ENCODE results near the gene BOK. TPM values are rescaled to one million over a fixed set of nuclear protein-coding genes. Genes with fewer than 3 reads are reported as not detected.

BOK gene
- total RNA-seq, 1 experiment from 2014 or later, result 33.9 TPM

GRCh38 chr2:241550616-241551580 lies 7.6 kb upstream of the BOK start:
- Histone ChIP-seq H2BK120ac (ENCODE audit: low read depth, low read length, poor library complexity, severe bottlenecking) (no peak overlapping the region), H3K9ac (ENCODE audit: extremely low read depth, insufficient read length, low read length) (no peak overlapping the region), H3K18ac (ENCODE audit: insufficient read length, low read depth, low read length) (no peak overlapping the region), H2BK5ac (ENCODE audit: insufficient read length, low read length) (no peak overlapping the region), H3K27me3 (ENCODE audit: insufficient read depth, low read length) (no peaks in the 10 kb centered on the region), H4K5ac (ENCODE audit: insufficient read length, low read depth, low read length) (no peak overlapping the region), H3K79me2 (ENCODE audit: insufficient read depth, low read length) (no peaks in the 10 kb centered on the region), H2BK20ac (ENCODE audit: low read depth, low read length, poor library complexity, severe bottlenecking) (no peak overlapping the region), H3K4me1 (ENCODE audit: insufficient read depth, low read length) (peaks cover 5% of the 10 kb centered on the region; the same call in 1 of the 2 replicates), H3K4me2 (ENCODE audit: insufficient read depth, insufficient read length, low read length) (no peak overlapping the region), H3K27ac (ENCODE audit: insufficient read length, low read depth, low read length) (no peak overlapping the region), H3K9me3 (ENCODE audit: control insufficient read depth, low read depth, low read length) (no peaks in the 10 kb centered on the region), H3K4ac (ENCODE audit: low read depth, low read length) (no peak overlapping the region), H3K14ac (ENCODE audit: insufficient read depth, low read length) (no peak overlapping the region; the same call in 1 of the 2 replicates), H3K79me1 (ENCODE audit: insufficient read depth, low read depth, low read length, poor library complexity, severe bottlenecking) (no peaks in the 10 kb centered on the region), H3K23ac (ENCODE audit: insufficient read length, low read depth, low read length) (no peak overlapping the region), H2BK12ac (ENCODE audit: insufficient read length, low read depth, low read length) (no peak overlapping the region), H3T11ph (ENCODE audit: low read length) (no peak overlapping the region), H2BK15ac (ENCODE audit: low read depth, low read length) (no peak overlapping the region), H3K56ac (ENCODE audit: insufficient read length, low read depth, low read length) (no peak overlapping the region), H3K23me2 (ENCODE audit: insufficient read length, low read depth, low read length, poor library complexity, severe bottlenecking) (no peaks in the 10 kb centered on the region), H4K20me1 (ENCODE audit: control insufficient read depth, insufficient read depth, insufficient read length) (no peaks in the 10 kb centered on the region), H2AFZ (ENCODE audit: low read length) (no peak overlapping the region), H2AK5ac (ENCODE audit: insufficient read length, low read length) (no peak overlapping the region), H4K8ac (replicated peaks; ENCODE audit: insufficient read length, low read depth, low read length) (no peak overlapping the region), H4K91ac (ENCODE audit: insufficient read length, low read depth, low read length) (no peak overlapping the region)
- Mint-ChIP-seq H3K9me3 (no peaks in the 10 kb centered on the region), H3K36me3 (ENCODE audit: insufficient read depth in 1 of 3, low read depth in 3 of 3) (no peaks in the 10 kb centered on the region; a peak in 1 of 7 replicates), H3K4me1 (peaks cover 10 to 12% of the 10 kb centered on the region in 2 experiments), H3K4me3 (no peak overlapping the region), H3K27ac (0 out of 7 replicates have a peak overlapping the region, but pooled peaks of 1 of the 3 experiments have one; percentile 25), H3K27me3 (ENCODE audit: low read depth) (peaks cover 6% of the 10 kb centered on the region)
- TF ChIP-seq CTCF (conservative IDR thresholded peaks at IDR 0.05), result no peak
- WGBS (ENCODE audit: extremely low coverage, insufficient read length, low lambda C conversion rate), result no CpG with 5 or more reads among the region's 21 CpGs
- no peak for DNase-seq
